HG03558 (cell line): ENCODE data around the gene ABHD18.
"Not testable (repeated sequence)": the region's sequence is repeated elsewhere in the genome, so short reads cannot be mapped to it uniquely, and the experiment has no call there.

Experiments
- ATAC-seq: cut with Tn5 transposase; IDR thresholded peaks from one replicate; pipeline ENCODE4 v1.9.1; 2021; ENCODE audit warnings: moderate number of reproducible peaks; ENCODE audit not compliant: unreplicated experiment; ENCODE audit errors: extremely low read depth

The ABHD18 gene

GRCh38 chr4:127985989-127986388 is 20.8 kb downstream of the ABHD18 start:
- ATAC-seq, result no peak

- ATAC-seq, result no peak
Measured at GRCh38 chr4:127988638-127989037, 23.4 kb downstream of the ABHD18 start.

GRCh38 chr4:127993151-127993550 is 27.9 kb downstream of the ABHD18 start:
- ATAC-seq, result no peak

- ATAC-seq, result no peak
Measured at GRCh38 chr4:127995776-127996175, 30.6 kb downstream of the ABHD18 start.

DNA sequence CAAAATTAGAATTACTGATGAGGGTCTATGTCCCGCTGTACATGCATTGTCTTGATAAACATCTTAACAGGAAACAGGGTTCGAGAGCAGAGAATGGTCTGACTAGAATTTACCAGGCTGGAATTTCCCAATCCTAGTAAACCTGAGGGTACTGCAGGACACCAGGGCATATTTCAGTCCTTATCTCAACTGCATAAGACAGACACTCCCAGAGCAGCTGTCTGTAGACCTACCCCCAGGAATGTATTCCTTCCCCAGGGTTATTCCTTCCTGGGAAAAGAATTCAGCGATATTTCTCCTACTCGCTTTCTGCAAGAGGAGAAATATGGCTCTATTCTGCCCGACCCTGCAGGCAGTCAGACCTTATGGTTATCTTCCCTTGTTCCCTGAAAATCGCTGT is 31.3 kb downstream of the ABHD18 start:
- ATAC-seq, result not testable (repeated sequence)

- peak; percentile 95 for ATAC-seq
Measured at GRCh38 chr4:127997534-127998388, 32.6 kb downstream of the ABHD18 start.

GRCh38 chr4:128006592-128006991 is 41.4 kb downstream of the ABHD18 start:
- no peak for ATAC-seq

- ATAC-seq, result no peak
Measured at GRCh38 chr4:128009428-128009827, 44.2 kb downstream of the ABHD18 start.

- ATAC-seq, result no peak
Measured at GRCh38 chr4:128025319-128025718, 60.1 kb downstream of the ABHD18 start.

GRCh38 chr4:128029907-128030306 is 64.7 kb downstream of the ABHD18 start:
- no peak for ATAC-seq

DNA sequence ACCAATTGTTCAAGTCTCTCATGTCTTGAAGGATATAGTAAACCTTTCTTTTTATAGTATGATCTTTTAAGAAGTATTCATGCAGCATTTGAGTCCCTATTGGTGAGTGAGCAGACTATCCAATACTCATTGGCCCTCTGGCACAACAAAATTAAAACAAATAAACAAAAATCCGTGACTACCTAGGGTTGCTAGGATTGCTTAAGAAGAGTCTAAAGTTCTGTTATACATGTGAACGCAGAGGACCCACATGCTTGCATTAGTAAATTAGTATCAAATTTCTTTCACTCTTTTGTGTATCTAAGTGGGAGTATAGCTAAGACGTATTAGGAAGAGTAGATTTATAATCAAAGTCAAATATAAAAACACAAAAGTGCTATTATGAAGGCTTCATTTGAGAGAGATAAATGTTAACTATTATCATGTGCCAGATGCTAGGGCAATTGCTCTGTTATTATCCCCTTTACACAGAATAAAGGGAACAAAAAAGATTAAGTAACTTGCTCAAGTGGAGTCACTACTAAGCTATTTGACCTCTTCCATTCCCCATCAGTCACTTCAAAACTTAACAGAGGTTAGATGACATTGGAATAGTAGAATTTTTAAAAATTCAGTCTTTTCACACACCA is 66.7 kb downstream of the ABHD18 start:
- no peak for ATAC-seq

DNA sequence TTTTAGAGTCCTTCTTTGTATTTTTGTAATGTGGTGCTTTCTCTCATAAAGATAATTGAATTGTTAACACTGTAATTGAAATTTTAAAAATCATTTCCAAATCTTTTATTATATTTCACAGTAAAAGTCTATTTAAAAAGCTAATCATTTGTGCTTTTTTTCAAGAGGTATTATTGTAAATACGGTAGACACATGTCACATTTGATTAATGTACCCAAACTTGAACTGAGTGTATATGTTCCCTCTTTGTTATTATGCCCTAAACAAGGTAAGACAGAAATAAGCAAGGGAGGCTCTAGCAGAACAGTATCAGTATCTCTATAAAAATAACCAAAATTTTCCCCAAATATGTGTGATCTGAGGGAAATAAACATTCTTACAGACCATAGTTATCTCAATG is 74.4 kb downstream of the ABHD18 start:
- ATAC-seq, result no peak

DNA sequence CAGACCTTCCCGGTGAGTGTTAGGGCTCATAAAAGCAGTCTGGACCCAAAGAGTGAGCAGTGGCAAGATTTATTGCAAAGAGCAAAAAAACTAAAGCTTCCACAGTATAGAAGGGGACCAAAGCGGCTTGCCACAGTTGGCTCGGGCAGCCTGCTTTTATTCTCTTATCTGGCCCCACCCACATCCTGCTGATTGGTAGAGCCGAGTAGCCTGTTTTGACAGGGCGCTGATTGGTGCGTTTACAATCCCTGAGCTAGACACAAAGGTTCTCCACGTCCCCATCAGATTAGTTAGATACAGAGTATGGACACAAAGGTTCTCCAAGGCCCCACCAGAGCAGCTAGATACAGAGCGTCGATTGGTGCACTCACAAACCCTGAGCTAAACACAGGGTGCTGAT is 81.8 kb downstream of the ABHD18 start:
- ATAC-seq, result not testable (repeated sequence)

GRCh38 chr4:128047514-128047913 is 82.3 kb downstream of the ABHD18 start:
- ATAC-seq, result not testable (repeated sequence)

DNA sequence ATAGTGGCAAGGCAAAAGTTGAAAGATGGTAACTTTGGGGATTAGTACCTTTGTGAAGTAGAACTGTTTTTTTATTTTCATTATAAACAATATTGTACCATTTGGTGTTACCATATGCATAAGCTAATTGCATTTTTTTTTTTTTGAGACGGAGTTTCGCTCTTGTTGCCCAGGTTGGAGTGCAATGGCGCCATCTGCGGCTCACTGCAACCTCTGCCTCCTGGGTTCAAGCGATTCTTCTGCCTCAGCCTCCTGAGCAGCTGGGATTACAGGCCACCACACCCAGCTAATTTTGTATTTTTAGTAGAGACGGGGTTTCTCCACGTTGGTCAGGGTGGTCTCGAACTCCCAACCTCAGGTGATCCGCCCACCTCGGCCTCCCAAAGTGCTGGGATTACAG is 86.0 kb downstream of the ABHD18 start:
- not testable (repeated sequence) for ATAC-seq

DNA sequence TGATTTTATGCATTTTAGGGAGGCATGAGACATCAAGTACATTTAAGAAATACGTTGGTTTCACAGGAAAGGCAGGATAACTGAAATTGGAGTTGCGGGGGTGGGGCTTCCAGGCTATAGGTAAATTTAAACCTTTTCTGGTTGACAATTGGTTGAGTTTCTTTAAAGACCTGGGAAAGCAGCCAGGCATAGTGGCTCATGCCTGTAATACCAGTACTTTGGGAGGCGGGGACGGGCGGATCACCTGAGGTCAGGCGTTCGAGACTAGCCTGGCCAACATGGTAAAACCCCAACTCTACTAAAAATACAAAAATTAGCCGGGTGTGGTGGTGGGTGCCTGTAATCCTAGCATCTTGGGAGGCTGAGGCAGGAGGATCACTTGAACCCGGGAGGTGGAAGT is 89.7 kb downstream of the ABHD18 start:
- not testable (repeated sequence) for ATAC-seq

DNA sequence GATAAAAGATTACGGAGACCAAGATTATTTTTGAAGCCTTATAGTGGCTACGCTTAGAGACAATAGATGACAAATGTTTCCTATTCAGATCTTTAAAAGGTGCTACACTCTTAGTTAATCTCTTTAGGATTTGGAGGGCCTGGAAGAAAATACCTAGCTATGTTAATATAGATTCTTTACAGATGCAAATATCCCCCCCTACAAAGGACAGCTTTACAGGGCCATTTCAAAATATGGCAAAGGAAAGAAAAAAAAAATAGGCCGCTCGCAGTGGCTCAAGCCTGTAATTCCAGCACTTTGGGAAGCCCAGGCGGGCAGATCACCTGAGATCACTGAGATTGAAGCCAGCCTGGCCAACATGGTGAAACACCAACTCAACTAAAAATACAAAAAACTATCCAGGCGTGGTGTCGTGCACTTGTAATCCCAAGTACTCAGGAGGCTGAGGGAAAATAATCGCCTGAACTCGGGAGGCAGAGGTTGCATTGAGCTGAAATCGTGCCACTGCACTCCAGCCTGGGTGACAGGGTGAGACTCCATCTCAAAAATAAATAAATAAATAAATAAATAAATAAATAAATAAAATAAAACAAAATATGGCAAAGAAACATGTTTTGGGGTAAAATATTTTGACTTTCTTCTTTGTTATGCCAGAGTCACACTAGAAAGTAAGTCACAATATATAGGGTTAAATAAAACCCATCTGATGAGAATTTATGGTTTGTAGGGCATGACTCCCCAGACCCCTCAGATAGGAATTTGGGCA is 90.4 kb downstream of the ABHD18 start:
- ATAC-seq, result not testable (repeated sequence)

- ATAC-seq, result no peak
Measured at GRCh38 chr4:128056396-128056795, 91.2 kb downstream of the ABHD18 start.

DNA sequence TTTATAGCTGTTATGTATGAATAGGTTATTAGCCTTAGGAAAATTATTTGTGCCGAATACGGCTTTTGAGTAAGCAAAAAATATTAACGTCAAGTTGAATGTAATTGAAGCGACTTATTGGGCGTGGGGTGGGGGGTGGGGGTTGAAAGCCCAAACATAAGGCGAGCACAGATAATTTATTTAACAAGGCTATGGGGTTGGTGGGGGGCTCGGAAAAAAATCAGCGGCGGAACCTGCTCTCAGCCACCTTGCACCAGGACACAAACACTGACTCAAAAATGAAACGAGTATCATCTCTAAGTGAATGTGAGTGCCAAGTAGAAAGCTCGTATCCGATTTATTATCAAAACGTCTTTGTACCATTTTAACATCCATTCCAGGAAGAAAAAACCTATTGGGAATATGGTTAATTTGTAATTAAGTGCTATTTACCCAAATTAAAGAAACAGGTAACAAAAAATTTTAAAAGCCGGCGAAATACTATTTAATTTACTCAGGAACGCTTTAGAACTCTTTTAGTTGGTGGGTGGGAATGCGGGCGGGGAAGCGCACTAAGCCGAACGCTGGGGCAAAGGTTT is 95.0 kb downstream of the ABHD18 start:
- no peak for ATAC-seq

GRCh38 chr4:128060699-128061565 is 95.7 kb downstream of the ABHD18 start, which contains the start of gene LARP1B:
Gene LARP1B (plus strand): TSS chr4:128061312. CDS start chr4:128074952, 13,640 bp downstream.
- ATAC-seq, result peak; percentile 87
